GM12878 (cell line): Measurements from ENCODE around the gene MICAL3. TPM values are rescaled to one million over a fixed set of nuclear protein-coding genes. Genes with fewer than 3 reads are reported as not detected.

Experiments
- ATAC-seq: fragments of 200-7000 bp; cut with Tn5 transposase; 3 replicates; pipeline ENCODE4 v1.9.1; 2020; ENCODE audit warnings: mild to moderate bottlenecking, moderate library complexity
- BruUV-seq: library from RNA; stranded (reverse); fragments of 400-500 nt; replicated peaks from 2 replicates; lab custom pipeline; 2021; lab: Mats Ljungman, UMichigan
- CTCF ChIA-PET: fragments of 300-600 bp; sonication (Branson Sonifier 250); formaldehyde crosslinking; extraction: SDS; loops from one replicate; lab custom pipeline; 2021; ENCODE audit warnings: inconsistent platforms; lab: Yijun Ruan, JAX
- POLR2A ChIA-PET: fragments of 350-600 bp; formaldehyde crosslinking; extraction: SDS; loops from one replicate; lab custom pipeline; 2021; ENCODE audit warnings: inconsistent platforms; lab: Charles Lee
- RAD21 ChIA-PET: fragments of 300-600 bp; sonication (Branson Sonifier 250); formaldehyde crosslinking; loops from one replicate; lab custom pipeline; 2023; ENCODE audit warnings: antibody characterized with exemption; ENCODE audit not compliant: unreplicated experiment; lab: Charles Lee
- SMC1A ChIA-PET: fragments of 300-600 bp; sonication (Branson Sonifier 250); formaldehyde crosslinking; loops from one replicate; lab custom pipeline; 2023; ENCODE audit not compliant: unreplicated experiment, uncharacterized antibody; lab: Charles Lee
- DNase-seq: peaks from one replicate; pipeline ENCODE4 v3.0.0-alpha.2; 2011; ENCODE audit warnings: low read depth, low spot score
- FAIRE-seq: peaks from 3 replicates; lab custom pipeline; 2011; peaks lifted over from hg19 to GRCh38; lab: Jason Lieb, UNC
- H2AFZ ChIP-seq: 2 replicates; pipeline ENCODE4 v1.6.0; 2011; ENCODE audit warnings: low read depth, low read length, control low read depth; ENCODE audit not compliant: control insufficient read depth
- H3K27ac ChIP-seq: 2 replicates; pipeline ENCODE4 v1.5.1; 2011; ENCODE audit warnings: control low read depth; ENCODE audit not compliant: control insufficient read depth, insufficient read depth
- H3K27me3 ChIP-seq, 2 experiments: replicated peaks in 1 of 2; 2 replicates each; pipeline versions ENCODE4 v1.6.0 to v1.6.1; 2011; ENCODE audit warnings: low read length in 1 of 2; ENCODE audit not compliant: control insufficient read depth in 2 of 2, insufficient read depth in 2 of 2
- H3K36me3 ChIP-seq, 2 experiments: 2 replicates each; pipeline ENCODE4 v1.5.1; 2011; ENCODE audit warnings: low read length in 1 of 2; ENCODE audit not compliant: control insufficient read depth in 2 of 2, insufficient read depth in 2 of 2
- H3K4me1 ChIP-seq: 2 replicates; pipeline ENCODE4 v1.6.1; 2011; ENCODE audit warnings: mild to moderate bottlenecking, low read length, moderate library complexity, mixed read lengths; ENCODE audit not compliant: control insufficient read depth, insufficient read depth
- H3K4me2 ChIP-seq: 2 replicates; pipeline ENCODE4 v1.6.0; 2011; ENCODE audit warnings: control low read depth; ENCODE audit not compliant: control insufficient read depth, insufficient read depth
- H3K4me3 ChIP-seq: fragments of 200-600 bp; sonication (generic); 2 replicates; pipeline ENCODE4 v1.5.1; 2016
- H3K79me2 ChIP-seq: 2 replicates; pipeline ENCODE4 v1.6.0; 2011; ENCODE audit warnings: low read length; ENCODE audit not compliant: control insufficient read depth, insufficient read depth
- H3K9ac ChIP-seq: 2 replicates; pipeline ENCODE4 v1.8.0; 2011; ENCODE audit warnings: low read length, control low read depth, mixed read lengths; ENCODE audit not compliant: control insufficient read depth, insufficient read depth
- H3K9me3 ChIP-seq: replicated peaks from 3 replicates; pipeline ENCODE4 v1.5.1; 2011; ENCODE audit warnings: mild to moderate bottlenecking, low read length; ENCODE audit not compliant: control insufficient read depth, insufficient read depth
- H4K20me1 ChIP-seq: 2 replicates; pipeline ENCODE4 v1.6.0; 2011; ENCODE audit not compliant: control insufficient read depth, insufficient read depth
- BACH1 ChIP-seq: fragments of 450-650 bp; IDR thresholded peaks from 2 replicates; pipeline ENCODE4 v1.6.1; 2017; ENCODE audit warnings: mild to moderate bottlenecking, borderline replicate concordance
- BRCA1 ChIP-seq: IDR thresholded peaks from 2 replicates; pipeline ENCODE4 v1.6.1; 2011; ENCODE audit warnings: low read depth, low read length, improper control_type of control experiment
- DPF2 ChIP-seq: fragments of 450-650 bp; IDR thresholded peaks from 2 replicates; pipeline ENCODE4 v1.6.1; 2017; ENCODE audit warnings: mild to moderate bottlenecking
- HDGF ChIP-seq: fragments of 450-650 bp; IDR thresholded peaks from 2 replicates; pipeline ENCODE4 v1.6.1; 2016; ENCODE audit warnings: antibody characterized with exemption
- JUND ChIP-seq: IDR thresholded peaks from 2 replicates; pipeline ENCODE4 v1.6.1; 2012; ENCODE audit warnings: low read depth, mild to moderate bottlenecking, low read length, improper control_type of control experiment, moderate library complexity
- MEF2B ChIP-seq: fragments of 450-650 bp; IDR thresholded peaks from 2 replicates; pipeline ENCODE4 v1.6.1; 2018; ENCODE audit warnings: mild to moderate bottlenecking, moderate library complexity; ENCODE audit not compliant: partially characterized antibody, poor library complexity, severe bottlenecking
- PAX8 ChIP-seq: fragments of 450-650 bp; IDR thresholded peaks from 2 replicates; pipeline ENCODE4 v1.6.1; 2017; ENCODE audit warnings: mild to moderate bottlenecking, moderate library complexity
- PML ChIP-seq: IDR thresholded peaks from 2 replicates; pipeline ENCODE4 v1.6.1; 2012; ENCODE audit warnings: low read length, inconsistent platforms
- POLR2AphosphoS5 ChIP-seq: IDR thresholded peaks from 2 replicates; pipeline ENCODE4 v1.6.1; 2011; ENCODE audit warnings: mild to moderate bottlenecking, low read length, inconsistent platforms
- RUNX3 ChIP-seq: IDR thresholded peaks from 2 replicates; pipeline ENCODE4 v1.6.1; 2012; ENCODE audit warnings: low read length, inconsistent platforms
- TARDBP ChIP-seq: IDR thresholded peaks from 2 replicates; pipeline ENCODE4 v1.6.1; 2016; ENCODE audit warnings: borderline replicate concordance
- WGBS: methylation state at CpG from one replicate; pipeline ENCODE4 v1.1.6; 2016; ENCODE audit warnings: low lambda C conversion rate; ENCODE audit not compliant: insufficient replicate concordance, insufficient coverage; ENCODE audit errors: missing lambda C conversion rate; 5-methylcytosine and 5-hydroxymethylcytosine counted together
- in situ Hi-C: fragments of 300-500 bp; cut with MboI; formaldehyde crosslinking; loops from 9 replicates; pipeline ENCODE4 v1.14.3; 2018; ENCODE audit warnings: mixed read lengths
- intact Hi-C: fragments of 100-400 bp; cut with micrococcal nuclease; formaldehyde crosslinking; loops from one replicate; pipeline ENCODE4 v1.14.2; 2022; ENCODE audit not compliant: unreplicated experiment
- polyA plus RNA-seq, 11 experiments: library from polyadenylated mRNA; depleted of rRNA in 4 of 11; unstranded in 6 of 11; stranded (reverse) in 5 of 11; fragments of >200 nt; fragmentation: Nextera tagmentation in 4 of 11; fragmentation: Illumina TruSeq in 1 of 11; extraction: Ambion mirVana in 4 of 11; extraction: Trizol in 1 of 11; gene quantifications; 1 replicate in 1 of 11; 2 replicates in 10 of 11; pipeline versions ENCODE4 v1.2.1 to v1.2.3, GENCODE V29; 2011 to 2016; ENCODE audit warnings: inconsistent platforms in 2 of 11, missing spikeins in 2 of 11, low read depth in 1 of 11
- total RNA-seq, 4 experiments: library from RNA; depleted of rRNA in 3 of 4; stranded (reverse); fragments of >200 nt in 3 of 4; fragmentation: Illumina TruSeq in 1 of 4; extraction: Trizol in 1 of 4; gene quantifications; 2 replicates each; pipeline versions ENCODE4 v1.2.1 to v1.2.3, GENCODE V29; 2013 to 2021
- TF ChIP-seq, protein P1 (sequence below): fragments of 450-650 bp; IDR thresholded peaks from 2 replicates; pipeline ENCODE4 v1.6.1; 2017; ENCODE audit warnings: mild to moderate bottlenecking, moderate library complexity

Gene MICAL3
- total and polyA plus RNA-seq, 10 of the 15 experiments (the other 5 are each of a cell fraction or from before 2014, with no cell fraction given) = 2.6 to 92.2 (median 24.0) TPM

DNA sequence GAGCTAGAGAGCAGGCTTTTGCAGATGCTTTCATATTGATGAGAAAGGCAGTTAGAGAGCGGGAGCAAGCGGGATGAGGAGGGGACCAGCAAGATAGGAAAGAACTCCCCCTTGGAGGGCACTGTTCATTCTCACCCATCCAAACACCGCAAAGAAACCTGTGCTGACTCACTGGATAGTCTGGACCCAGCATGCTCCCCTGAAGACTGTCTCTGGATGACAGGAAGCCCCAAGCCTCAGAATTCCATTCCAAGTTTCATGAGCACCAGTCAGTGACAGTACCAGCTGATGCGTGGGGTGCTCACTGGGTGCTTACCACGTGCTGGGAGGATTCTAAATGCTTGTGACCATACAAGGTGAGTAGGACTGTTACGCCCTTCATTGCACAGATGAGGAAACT, 34.2 kb downstream of the MICAL3 start:
- ChIA-PET CTCF (no interaction called here), SMC1A (interaction anchor here (1.5 kb wide), 1 partner anchor 24 kb away, joined by 3 read pairs; no protein-coding TSS in a partner anchor), RAD21 (interaction anchor here (1.2 kb wide), 1 partner anchor 248 kb away, joined by 3 read pairs; no protein-coding TSS in a partner anchor), POLR2A (no interaction called here)
- whole genome bisulfite sequencing = 55% methylated on average over 6 of the region's 6 CpGs
- Histone ChIP-seq H3K79me2 (peaks cover 39% of the 10 kb centered on the region), H3K4me2 (no peak overlapping the region), H3K9ac (no peak overlapping the region), H4K20me1 (peaks cover 6% of the 10 kb centered on the region), H3K36me3 (peaks cover 3 to 9% of the 10 kb centered on the region in 2 experiments; a peak in 2 of 4 replicates), H3K4me1 (peaks cover 9% of the 10 kb centered on the region), H2AFZ (no peak overlapping the region), H3K27me3 (no peaks in the 10 kb centered on the region), H3K9me3 (no peaks in the 10 kb centered on the region), H3K27ac (no peak overlapping the region), H3K4me3 (no peak overlapping the region)
- intact Hi-C loops = loop anchor here (10.0 kb wide), 1 partner anchor 215 kb away; the partner anchor contains the start of gene BID
- no peak for ATAC-seq
- FAIRE-seq = no peak
- no TSS peak for BruUV-seq
- in situ Hi-C loops = no loop called here
- no peak for DNase-seq
- TF ChIP-seq TARDBP (no peak), MEF2B (no peak), PAX8 (no peak), PML (no peak), POLR2AphosphoS5 (no peak), HDGF (no peak), DPF2 (no peak), JUND (no peak), BACH1 (no peak), RUNX3 (no peak), BRCA1 (no peak)
- TF ChIP-seq, protein P1, sequence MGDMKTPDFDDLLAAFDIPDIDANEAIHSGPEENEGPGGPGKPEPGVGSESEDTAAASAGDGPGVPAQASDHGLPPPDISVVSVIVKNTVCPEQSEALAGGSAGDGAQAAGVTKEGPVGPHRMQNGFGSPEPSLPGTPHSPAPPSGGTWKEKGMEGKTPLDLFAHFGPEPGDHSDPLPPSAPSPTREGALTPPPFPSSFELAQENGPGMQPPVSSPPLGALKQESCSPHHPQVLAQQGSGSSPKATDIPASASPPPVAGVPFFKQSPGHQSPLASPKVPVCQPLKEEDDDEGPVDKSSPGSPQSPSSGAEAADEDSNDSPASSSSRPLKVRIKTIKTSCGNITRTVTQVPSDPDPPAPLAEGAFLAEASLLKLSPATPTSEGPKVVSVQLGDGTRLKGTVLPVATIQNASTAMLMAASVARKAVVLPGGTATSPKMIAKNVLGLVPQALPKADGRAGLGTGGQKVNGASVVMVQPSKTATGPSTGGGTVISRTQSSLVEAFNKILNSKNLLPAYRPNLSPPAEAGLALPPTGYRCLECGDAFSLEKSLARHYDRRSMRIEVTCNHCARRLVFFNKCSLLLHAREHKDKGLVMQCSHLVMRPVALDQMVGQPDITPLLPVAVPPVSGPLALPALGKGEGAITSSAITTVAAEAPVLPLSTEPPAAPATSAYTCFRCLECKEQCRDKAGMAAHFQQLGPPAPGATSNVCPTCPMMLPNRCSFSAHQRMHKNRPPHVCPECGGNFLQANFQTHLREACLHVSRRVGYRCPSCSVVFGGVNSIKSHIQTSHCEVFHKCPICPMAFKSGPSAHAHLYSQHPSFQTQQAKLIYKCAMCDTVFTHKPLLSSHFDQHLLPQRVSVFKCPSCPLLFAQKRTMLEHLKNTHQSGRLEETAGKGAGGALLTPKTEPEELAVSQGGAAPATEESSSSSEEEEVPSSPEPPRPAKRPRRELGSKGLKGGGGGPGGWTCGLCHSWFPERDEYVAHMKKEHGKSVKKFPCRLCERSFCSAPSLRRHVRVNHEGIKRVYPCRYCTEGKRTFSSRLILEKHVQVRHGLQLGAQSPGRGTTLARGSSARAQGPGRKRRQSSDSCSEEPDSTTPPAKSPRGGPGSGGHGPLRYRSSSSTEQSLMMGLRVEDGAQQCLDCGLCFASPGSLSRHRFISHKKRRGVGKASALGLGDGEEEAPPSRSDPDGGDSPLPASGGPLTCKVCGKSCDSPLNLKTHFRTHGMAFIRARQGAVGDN = no peak
